Endometrial microvascular endothelial cells (primary cell): ENCODE measurements around the gene ATF6B. TPM values are rescaled to one million over a fixed set of nuclear protein-coding genes. Genes with fewer than 3 reads are reported as not detected.

Experiments
- in situ Hi-C: cut with HindIII; loops from 2 replicates; pipeline ENCODE4 v1.10.0; 2017; ENCODE audit warnings: low sequenced_read_pairs, low pct_unique_long_range_greater_than_20kb; ENCODE audit errors: inconsistent ontology term
- total RNA-seq: library from RNA; depleted of rRNA; stranded (reverse); fragments of >200 nt; gene quantifications from one replicate; pipeline ENCODE4 v1.2.3, GENCODE V29; 2015; ENCODE audit errors: inconsistent ontology term

The ATF6B gene
- total RNA-seq, 1 donor from 2014 or later, result 23.0 TPM

GRCh38 chr6:32113386-32114352 lies 14.4 kb downstream of the ATF6B start:
- in situ Hi-C loops, result loop anchor here (25.0 kb wide), 1 partner anchor 176 kb away; the partner anchor contains the start of genes C2 and CFB

- in situ Hi-C loops, result loop anchor here (25.0 kb wide), 1 partner anchor 175 kb away; the partner anchor contains the start of genes C2 and CFB
These were observed 15.5 kb downstream of the ATF6B start for GRCh38 chr6:32112431-32112980.

GRCh38 chr6:32111424-32112066 lies 16.5 kb downstream of the ATF6B start:
- in situ Hi-C loops, result loop anchor here (25.0 kb wide), 1 partner anchor 174 kb away; the partner anchor contains the start of genes C2 and CFB

- in situ Hi-C loops, result loop anchor here (25.0 kb wide), 1 partner anchor 173 kb away; the partner anchor contains the start of genes C2 and CFB
These were observed 17.4 kb downstream of the ATF6B start for GRCh38 chr6:32110632-32111031.

- in situ Hi-C loops, result loop anchor here (25.0 kb wide), 1 partner anchor 172 kb away; the partner anchor contains the start of genes C2 and CFB
These were observed 18.3 kb downstream of the ATF6B start for GRCh38 chr6:32109765-32110160.

GRCh38 chr6:32109114-32109764 lies 18.8 kb downstream of the ATF6B start, which contains the start of gene TNXB:
TSS of gene TNXB (minus strand) at chr6:32109338. CDS start at chr6:32098198, 11,140 bp downstream.
- in situ Hi-C loops, result loop anchor here (25.0 kb wide), 1 partner anchor 172 kb away; the partner anchor contains the start of genes C2 and CFB

- in situ Hi-C loops, result loop anchor here (25.0 kb wide), 1 partner anchor 171 kb away; the partner anchor contains the start of genes C2 and CFB
These were observed 19.3 kb downstream of the ATF6B start for GRCh38 chr6:32108727-32109113.

- in situ Hi-C loops, result loop anchor here (25.0 kb wide), 1 partner anchor 171 kb away; the partner anchor contains the start of genes C2 and CFB
These were observed 19.9 kb downstream of the ATF6B start for GRCh38 chr6:32108094-32108627.

GRCh38 chr6:32107406-32107805 lies 20.6 kb downstream of the ATF6B start:
- in situ Hi-C loops, result loop anchor here (25.0 kb wide), 1 partner anchor 170 kb away; the partner anchor contains the start of genes C2 and CFB

- in situ Hi-C loops, result loop anchor here (25.0 kb wide), 1 partner anchor 168 kb away; the partner anchor contains the start of genes C2 and CFB
These were observed 22.6 kb downstream of the ATF6B start for GRCh38 chr6:32105433-32105832.

GRCh38 chr6:32102255-32102654 lies 25.8 kb downstream of the ATF6B start:
- in situ Hi-C loops, result loop anchor here (25.0 kb wide), 1 partner anchor 165 kb away; the partner anchor contains the start of genes C2 and CFB

- in situ Hi-C loops, result loop anchor here (25.0 kb wide), 1 partner anchor 163 kb away; the partner anchor contains the start of genes C2 and CFB
These were observed 27.8 kb downstream of the ATF6B start for GRCh38 chr6:32100251-32100650.

GRCh38 chr6:32097364-32097763 lies 30.7 kb downstream of the ATF6B start:
- in situ Hi-C loops, result no loop called here

GRCh38 chr6:32096394-32097258 lies 31.4 kb downstream of the ATF6B start:
- in situ Hi-C loops, result no loop called here

GRCh38 chr6:32096087-32096393 lies 32.0 kb downstream of the ATF6B start:
- in situ Hi-C loops, result no loop called here

- in situ Hi-C loops, result no loop called here
These were observed 32.5 kb downstream of the ATF6B start for GRCh38 chr6:32095338-32096086.
